HG02981 (cell line): Measurements from ENCODE around the gene TSEN54.
A peak's percentile ranks its signal among the peaks of the same experiment; 100 is the strongest.
"Not testable (repeated sequence)": the region's sequence is repeated elsewhere in the genome, so short reads cannot be mapped to it uniquely, and the experiment has no call there.

Experiments used
- ATAC-seq: cut with Tn5 transposase; IDR thresholded peaks from one replicate; pipeline ENCODE4 v1.9.1; 2021; ENCODE audit warnings: mild to moderate bottlenecking, moderate library complexity; ENCODE audit not compliant: unreplicated experiment

Gene TSEN54

GRCh38 chr17:75516255-75516618 lies at the start of gene TSEN54:
Gene TSEN54 (plus strand): TSS chr17:75516528. CDS start chr17:75516561, 33 bp downstream.
- ATAC-seq: peak; percentile 71

DNA sequence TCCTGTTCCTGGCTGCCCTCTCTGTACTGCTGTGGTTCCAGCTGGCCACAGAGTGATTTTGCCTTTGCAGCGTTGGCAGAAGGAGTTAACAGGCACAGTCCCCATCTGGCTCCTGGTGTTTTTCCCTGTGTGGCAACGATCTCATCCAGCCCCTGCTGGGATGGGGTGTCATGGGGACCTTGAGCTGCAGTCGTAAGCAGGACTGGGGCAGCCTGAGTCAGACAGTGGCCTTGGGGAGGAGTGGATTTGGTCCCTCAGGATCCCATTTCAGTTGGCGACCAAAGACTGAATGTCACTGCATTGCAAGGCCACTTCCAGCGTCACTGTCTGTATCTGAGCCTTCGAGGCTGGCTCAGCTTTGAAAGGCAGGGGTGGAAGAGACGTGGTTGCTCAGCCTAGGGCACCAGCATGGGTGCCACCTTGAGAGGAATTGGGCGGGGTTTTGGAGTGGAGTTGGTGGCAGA lies 48.0 kb upstream of the TSEN54 start:
- no peak for ATAC-seq

DNA sequence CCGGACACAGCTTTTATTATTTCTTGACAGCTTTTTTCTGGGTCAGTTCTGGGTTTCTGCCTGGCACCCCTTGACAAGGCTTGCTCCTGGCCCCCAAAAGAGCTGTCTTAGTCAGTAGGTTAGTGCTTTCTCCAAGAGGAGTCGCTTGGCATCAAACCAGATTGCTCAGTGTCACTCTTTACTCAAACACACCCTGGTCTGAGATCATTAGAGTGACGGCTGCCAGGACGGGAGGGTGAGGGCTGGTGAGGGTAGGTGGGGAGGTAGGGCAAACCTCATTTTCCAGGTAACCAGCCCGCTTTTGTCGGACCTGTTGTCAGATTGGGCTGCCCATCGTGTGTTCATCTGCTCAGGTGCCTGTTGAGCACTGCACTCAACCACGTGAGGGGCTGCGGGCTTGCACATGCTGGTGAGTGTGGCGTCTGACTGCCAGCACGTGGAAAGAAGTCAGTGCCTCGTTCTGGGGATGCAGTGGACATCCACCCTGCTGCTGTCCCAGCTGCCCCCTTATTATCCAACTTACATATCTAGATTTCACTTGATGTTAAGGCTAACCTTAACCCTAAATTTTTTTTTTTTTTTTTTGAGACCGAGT lies 47.5 kb upstream of the TSEN54 start:
- ATAC-seq: no peak

- no peak for ATAC-seq
Observed at GRCh38 chr17:75471207-75471606, 45.1 kb upstream of the TSEN54 start.

DNA sequence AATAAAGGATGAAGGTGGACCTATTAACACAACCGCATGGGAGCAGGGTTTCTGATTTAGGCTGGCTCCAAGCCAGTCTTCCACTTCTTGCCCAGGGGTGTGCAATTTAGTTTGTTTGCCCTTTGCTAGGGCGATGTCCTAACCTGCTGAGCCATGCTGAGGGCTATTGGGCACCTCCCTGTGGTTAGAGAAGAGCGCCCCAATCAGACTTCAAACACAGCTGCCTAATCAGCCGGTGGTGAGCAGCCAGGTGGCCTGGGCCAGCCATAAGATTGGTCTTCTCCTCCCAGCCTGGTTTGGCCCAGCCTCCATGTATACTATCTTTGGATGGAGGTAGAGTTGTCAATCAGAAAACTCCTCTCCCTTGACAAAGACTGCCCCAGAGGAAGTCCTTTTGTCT lies 44.2 kb upstream of the TSEN54 start:
- no peak for ATAC-seq

DNA sequence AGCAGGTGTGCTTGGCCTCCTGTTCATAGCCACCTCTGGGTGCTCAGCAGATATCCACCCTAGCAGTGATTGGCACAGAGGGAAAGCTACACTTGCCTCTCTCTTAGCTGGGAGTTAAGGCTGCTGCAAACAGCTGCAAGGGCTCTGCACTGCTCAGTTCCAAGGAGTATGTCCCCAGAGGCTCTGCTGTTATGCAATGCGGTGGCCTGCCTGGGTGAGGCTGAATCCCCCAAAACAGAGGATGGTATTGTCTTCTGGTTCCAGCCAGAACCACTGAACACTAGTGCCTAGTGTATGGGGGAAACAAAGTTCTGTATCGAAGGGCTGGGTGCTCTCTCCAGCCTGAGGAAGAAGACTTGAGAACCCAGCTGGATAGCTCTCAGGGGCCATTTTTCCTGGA lies 43.1 kb upstream of the TSEN54 start:
- ATAC-seq: no peak

DNA sequence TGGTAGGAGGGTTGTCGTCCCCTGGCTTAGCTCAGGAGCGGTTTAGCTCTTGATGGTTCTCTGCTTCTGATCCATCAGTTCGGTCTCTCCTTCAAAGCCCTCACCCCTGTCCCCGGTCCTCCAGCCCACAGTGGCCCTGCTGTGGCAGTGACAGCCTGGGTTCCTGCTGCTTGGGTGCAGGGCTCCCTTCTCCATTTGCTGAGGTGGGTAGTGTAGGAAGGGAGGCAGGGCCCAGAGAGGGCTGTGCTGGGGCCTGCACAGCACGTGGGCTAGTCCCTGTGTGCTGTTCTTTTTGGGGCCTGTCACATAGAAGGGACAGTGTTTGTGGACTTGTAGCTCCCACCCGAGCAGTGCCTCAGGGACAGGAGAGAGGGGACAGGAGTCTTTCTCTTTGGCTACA lies 41.6 kb upstream of the TSEN54 start:
- no peak for ATAC-seq

DNA sequence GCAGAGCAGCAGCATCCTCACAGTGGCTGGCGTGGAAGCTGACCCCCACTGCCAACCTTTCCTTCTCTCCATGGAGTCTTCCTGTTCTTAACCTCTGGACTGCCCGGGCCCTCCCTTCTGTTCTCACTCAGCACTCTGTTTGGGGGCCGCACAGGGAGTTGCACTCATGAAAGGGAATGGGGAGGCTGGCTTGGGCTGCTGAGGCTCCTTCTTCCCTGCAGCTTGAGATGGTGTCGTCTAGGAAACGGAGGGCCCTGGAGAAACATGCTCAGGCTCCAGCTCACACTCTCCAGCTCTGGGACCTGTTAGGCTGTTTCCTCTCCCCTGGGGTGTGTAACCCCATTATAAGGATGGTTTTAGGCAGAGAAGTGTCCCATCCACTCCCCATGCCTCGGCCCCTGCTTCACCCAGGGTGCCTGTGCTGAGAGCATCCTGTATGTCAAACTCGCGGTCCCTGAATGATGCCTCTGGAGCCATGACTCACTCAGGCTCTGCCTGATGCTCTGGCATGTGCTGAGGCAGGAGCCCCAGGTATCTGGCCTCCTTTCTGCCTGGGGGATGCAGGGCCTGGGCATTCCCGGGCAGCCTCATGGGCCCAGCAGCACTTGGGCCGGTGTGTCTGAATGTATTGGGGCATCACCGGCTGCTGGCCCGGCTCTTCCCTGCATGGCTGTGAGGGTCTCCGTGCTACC lies 41.0 kb upstream of the TSEN54 start:
- no peak for ATAC-seq

DNA sequence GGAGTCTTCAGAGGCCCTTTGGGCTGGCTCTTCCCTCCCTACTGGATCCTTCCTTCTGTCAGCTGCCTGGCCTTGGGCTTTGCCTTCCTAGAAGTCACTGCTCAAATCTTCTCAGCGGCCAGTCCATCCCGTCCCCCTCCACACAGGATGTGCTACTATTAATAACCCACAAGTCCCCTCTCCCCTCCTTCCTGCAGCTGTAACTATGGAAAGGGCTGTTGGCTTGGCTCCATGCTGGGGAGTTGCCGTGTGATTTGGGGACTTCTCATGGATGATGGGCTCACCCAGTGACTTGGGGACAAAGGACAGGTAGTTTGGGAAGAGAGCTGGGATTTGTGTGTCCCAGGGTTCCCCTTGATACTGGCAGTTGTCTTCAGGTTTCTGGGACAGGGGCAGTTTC lies 40.5 kb upstream of the TSEN54 start:
- ATAC-seq: no peak

DNA sequence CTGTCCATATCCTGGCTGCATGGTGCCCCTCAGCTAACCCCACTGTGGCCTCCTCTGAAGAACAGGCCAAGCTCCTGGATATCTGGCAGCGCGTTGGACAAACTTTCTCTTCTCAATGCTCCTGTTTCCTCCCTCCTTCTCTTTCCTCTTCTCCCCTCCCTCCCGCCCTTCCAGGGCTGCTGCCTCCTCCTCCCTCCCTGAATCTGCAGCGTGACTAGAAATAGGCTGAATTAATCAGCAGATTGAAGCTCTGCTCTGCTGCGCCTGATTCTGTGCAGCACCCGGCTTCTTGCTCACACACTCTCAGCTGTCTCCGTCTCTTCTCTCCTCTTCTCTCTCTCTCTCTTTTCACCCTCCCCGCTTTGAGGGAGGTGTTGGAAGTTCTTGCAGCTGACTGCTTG lies 40.1 kb upstream of the TSEN54 start:
- no peak for ATAC-seq

DNA sequence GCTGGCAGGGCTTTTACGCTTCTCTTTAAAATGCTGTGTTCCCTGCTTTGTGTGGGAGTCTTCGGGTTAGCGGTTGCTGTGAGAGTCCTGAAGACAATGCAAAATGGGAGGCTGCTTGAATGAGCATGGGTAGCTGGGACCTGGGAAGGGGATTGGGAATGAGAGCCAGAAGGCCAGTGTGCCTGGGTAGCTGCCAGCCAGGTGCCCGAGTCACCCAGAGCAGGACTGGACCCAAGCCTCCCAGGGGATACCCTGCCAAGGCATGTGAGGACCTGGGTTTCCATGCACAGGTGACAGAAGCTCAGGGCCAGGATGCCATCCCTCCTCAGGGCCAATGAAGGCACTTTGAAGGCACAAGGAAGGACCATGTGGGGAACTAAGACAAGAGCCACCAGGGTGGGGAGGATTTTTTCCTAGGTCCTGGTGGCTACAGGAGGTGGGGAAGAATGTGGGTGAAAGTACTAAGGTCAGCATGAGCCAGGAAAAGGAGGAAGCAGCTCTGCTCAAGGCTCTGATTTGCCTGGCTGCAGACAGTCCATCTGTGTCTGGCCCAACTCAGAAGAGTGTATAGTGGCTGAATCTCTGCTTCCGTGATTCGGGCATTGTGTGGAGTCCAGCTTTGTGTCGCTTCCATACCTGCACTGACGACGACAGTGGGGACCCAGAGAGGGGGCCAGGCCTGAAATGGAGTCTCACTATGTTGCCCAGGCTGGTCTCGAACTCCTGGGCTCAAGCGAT lies 39.4 kb upstream of the TSEN54 start:
- no peak for ATAC-seq

GRCh38 chr17:75477490-75477862 lies 38.9 kb upstream of the TSEN54 start:
- not testable (repeated sequence) for ATAC-seq

GRCh38 chr17:75478508-75478907 lies 37.8 kb upstream of the TSEN54 start:
- ATAC-seq: no peak

DNA sequence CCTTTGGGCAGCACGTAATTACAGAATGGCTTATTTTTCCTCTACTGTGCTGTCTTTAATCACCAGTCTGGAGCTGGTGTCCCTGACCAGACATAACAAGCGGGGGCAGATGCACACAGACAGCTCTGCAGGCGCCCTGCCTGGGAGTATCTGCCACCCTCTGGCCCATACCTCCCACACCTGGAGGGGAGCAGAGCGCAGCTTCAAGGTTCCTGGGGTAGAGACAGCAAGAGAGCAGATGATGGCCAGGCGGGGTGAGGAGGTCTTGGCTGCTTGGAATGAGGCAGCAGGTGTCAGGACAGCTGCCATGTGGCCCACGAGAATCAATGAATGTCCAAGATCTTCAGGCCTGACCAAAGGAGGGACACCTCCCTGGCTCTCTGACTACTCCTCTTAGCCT lies 36.0 kb upstream of the TSEN54 start:
- no peak for ATAC-seq

- no peak for ATAC-seq
Observed at GRCh38 chr17:75481194-75482068, 34.9 kb upstream of the TSEN54 start.

DNA sequence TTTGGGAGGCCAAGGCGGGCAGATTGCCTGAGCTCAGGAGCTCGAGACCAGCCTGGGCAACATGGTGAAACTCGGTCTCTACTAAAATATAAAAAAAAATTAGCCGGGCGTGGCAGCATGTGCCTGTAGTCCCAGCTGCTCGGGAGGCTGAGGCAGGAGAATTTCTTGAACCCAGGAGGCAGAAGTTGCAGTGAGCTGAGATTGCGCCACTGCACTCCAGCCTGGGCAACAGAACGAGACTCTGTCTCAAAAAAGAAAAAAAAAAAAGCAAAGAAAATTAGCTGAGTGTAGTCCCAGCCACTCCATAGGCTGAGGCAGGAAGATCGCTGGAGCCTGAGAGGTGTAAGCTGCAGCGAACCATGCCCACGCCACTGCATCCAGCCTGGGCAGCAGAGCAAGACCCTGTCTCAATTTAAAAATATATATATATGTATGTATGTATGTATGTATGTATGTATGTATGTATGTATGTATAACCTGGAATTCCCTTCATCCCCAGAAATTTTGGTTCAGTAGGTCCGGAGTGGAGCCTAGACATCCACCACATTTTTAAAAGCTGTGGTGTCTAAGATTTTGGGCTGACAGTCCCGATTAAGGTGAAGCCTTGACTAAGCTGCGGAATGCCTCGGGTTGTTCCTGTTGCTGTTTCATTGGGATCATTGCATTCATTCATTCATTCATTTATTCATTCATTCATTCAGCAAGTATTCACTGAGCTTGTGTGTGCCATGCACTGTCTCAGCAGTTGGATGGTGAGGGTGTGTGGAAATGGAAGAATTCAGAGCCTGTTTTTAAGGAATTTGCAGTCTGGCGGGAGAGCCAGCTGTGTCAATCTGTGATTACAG lies 34.0 kb upstream of the TSEN54 start:
- ATAC-seq: no peak

DNA sequence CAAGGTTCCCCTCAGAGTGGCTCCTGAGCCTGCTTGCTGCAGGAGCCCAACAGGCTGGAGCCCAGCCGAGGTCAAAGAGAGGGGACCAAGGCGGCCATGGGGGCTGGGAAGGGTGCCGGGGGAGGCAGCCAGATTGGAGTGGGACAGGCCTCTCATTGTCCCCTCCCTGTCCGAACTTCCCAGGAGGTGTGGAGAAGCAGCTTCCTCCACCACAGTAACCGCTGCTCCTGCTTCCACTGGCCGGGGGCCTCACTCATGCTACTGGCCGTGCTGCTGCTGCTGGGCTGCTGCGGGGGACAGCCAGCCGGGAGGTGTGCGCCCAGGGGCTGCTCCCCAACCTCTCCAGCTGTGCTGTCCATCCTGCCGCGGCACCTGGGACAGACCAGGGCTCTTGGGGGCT lies 30.6 kb upstream of the TSEN54 start:
- no peak for ATAC-seq

DNA sequence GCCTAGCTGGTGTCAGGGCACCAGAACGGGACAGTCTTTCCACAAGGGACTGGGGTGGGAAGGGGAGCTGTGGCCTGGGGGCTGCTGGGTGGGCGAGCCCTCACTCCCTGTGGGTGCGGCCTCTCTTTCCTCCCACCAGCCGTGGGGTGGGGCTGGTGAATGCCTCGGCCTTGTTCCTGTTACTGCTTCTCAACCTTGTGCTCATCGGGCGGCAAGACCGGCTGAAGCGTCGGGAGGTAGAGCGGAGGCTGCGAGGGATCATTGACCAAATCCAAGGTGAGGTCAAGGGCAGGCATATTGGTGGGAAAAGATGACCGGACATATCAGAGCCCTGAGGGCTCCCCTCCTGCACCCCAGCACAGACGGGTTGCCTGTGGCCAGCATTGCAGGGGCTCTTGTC lies 30.2 kb upstream of the TSEN54 start:
- no peak for ATAC-seq

DNA sequence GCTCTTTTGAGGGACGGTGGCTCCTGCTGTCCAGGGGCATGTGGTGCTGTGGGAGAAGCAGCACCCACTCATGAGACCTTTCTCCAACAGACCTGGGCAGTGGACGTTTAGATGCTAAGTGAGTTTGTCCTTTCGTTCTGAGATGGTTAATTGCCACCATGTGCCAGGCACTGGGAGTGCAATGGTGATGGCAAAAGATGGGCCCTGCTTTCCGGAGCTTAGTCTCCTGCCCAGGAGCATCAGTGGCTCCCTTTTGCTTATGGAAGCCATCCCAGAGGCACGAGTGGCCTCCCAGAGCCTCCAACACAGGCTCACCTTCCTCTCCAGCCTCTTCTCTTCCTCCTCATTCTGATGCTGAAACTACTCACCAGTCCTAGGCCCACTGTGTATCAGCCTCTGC lies 29.4 kb upstream of the TSEN54 start:
- no peak for ATAC-seq

DNA sequence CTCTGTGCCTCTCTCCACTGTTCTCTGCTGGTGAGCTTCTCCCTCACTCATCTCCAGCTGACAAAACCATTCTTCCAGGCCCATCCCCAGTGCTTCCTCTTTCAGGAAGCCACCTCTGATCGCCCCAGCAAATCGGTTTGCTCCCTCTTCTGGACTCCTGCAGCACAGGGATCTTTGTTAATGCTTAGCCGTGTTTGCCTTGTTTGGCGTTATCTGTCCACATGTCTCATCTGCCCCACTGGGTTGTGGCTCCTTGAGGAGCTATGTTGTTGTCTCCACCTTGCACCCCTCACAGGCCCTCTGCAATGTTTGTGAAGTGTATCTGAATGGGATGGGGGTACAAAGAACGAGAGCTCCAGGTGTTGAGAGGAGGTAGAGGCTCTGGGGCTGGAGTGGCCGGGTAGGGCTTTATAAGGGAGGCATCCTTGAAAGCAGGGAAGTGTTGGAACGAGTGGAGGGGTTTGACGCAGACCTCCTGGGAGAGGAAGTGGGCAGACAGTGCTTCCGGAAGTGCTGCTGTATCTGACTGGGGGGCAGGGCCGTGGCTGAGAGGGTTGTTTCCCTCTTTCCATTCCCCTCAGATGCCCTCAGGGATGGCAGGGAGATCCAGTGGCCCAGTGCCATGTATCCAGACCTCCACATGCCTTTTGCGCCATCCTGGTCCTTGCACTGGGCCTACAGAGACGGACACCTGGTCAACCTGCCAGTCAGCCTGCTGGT lies 28.8 kb upstream of the TSEN54 start:
- no peak for ATAC-seq
